Stimulated activated CD4-positive, alpha-beta T cell treated with anti-CD3 and anti-CD28 coated beads, Interleukin-4, amount 100 ng/mL, for 24 hours (primary cell): ENCODE results near the gene RNF166.

Source experiments
- DNase-seq: peaks from one replicate; pipeline ENCODE4 v3.0.0-alpha.2; 2020

RNF166 gene

GRCh38 chr16:88705076-88705684, 1.0 kb downstream of the RNF166 start:
- peak; percentile 38 for DNase-seq

DNA sequence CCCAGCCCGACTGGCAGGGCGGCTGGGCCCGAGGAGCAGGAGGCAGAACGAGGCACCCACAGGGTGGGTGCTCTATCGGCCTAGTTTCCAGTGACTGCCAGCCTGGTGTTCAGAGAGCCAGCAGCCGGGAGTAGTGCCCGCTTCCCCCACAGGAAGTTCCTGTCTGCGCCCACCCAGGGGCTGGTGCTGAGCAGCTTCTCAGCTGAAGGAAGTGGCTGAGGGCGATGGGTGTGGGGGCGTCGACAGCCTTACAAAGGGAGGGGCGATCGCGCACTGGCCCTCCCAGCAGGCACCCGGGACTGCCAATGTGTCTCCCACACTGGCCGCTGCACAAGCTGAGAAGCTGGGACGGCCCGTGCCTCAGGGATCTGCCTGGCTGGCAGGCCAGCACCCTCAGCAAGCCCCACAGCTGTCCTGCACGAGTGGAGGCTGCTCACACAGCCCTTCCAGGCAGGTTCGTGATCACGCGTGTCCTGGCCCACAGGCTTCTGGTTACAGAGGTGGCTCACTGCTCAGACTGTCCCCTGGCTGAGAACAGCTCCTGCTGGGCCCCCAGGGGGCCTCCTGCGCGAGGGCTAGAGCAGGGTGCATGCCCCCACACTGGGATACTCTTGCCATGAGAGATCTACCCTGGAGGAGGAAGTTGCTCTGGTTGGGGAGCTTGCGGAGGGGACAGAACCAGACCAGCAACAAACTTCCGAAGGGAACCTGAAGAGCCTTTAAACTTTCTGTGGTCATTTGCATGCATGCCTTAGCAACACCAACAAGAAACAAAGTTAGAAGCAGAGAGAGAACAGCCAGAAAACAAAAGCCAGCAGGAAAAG, 2.5 kb downstream of the RNF166 start:
- peak; percentile 69 for DNase-seq

GRCh38 chr16:88702371-88703210, 3.6 kb downstream of the RNF166 start:
- DNase-seq: no peak

DNA sequence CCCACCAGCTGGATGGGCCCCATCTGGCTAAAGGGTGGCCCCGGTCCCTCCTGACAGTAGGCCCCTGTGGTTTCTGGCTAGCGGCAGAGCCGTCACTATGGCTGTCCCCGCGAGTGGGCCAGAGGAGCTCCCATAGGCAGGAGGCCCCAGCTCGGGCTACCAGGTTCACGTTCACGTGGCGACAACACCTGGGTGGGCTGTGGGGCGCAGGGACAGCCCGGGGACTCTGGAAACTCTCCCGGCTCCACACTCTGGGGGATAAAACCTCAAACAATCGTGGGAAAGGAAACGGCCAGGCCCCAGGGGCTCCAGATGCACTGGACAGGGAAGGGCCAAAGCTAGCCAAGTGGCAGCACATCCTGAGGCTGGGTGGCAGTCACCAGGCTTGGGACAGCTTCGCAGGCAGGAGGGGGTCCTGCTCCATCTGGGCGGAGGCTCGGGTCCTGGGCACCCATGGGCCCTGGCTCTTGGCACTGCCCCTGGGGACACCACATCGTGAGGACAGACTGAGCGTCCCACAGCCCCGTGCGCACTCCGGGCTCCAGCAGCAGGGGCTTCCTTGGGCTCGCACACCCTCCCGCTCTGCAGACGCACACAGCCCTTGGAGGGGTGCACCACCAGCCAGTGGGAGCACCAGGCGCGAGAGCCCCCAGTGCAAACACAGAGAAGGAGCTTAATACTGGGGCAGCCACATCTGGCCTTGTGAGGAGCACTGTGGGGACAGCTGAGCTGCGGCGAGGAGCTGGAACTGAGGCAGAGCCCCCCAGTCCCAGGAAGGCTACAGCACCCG, 4.4 kb downstream of the RNF166 start:
- DNase-seq: peak; percentile 17

- peak; percentile 94 for DNase-seq
These were observed 5.3 kb downstream of the RNF166 start for GRCh38 chr16:88700636-88701482.

- DNase-seq: no peak
These were observed 5.9 kb downstream of the RNF166 start for GRCh38 chr16:88700322-88700635.

DNA sequence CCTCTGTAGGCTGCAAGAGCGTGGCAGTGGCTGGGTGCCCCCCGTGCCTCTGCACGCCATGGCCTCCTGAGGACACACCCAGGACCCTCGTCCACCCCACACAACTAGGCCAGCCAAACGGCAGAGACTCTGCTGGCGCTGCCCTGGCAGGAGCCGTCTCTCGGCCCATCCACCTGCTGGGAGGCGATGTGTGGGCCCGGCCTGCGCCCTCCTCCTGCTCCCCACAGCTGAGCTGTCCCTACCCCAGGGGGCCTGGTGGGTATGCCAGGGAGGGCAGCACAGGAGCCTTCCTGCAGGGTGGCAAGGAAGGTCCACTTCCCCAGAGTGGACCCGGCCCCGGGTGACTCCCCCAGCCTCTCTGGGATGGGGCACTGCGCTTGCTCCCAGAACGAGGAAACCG, 7.0 kb downstream of the RNF166 start:
- DNase-seq: no peak

DNA sequence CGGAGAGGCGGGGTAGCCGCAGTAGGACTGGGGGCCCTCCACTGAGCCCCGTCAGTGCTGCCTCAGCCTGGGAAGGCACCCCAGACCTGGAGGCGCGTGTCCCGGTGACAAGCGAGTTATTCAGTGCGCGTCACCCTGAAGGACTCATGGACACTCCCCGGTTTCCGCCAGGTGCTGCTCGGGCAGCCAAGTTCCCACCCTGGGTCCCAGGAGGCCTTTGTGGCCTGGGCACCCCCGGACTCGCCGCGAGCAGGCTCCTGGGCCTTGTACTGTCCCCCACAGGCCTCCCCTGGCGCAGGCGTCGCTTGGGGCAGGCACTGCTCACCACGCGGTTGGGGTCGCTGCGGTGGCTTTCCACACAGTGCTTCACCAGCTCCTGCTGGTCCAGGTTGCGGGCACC, 7.6 kb downstream of the RNF166 start:
- DNase-seq: no peak

GRCh38 chr16:88697831-88698615, 8.2 kb downstream of the RNF166 start:
- no peak for DNase-seq

GRCh38 chr16:88697116-88697830, 8.9 kb downstream of the RNF166 start:
- DNase-seq: no peak

- DNase-seq: no peak
These were observed 9.8 kb downstream of the RNF166 start for GRCh38 chr16:88696441-88696840.

DNA sequence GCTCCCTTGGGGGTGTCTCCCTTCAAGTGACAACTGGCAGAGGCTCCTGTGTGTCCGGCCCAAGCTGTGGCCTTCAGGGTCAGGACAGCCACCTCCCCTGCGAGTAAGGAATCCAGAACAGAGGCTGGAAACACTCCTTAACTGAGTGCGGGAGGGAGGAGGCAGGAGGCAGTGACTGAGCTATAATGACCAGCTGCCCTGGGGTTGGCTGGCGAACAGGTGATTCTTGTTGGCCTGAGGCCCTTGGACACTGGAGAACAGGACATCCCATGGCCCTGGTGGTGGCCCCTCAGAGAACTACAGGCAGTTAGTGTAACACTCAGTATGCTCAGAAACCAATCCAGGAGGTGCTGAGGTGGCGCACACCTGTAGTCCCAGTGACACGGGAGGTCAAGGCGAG, 10.5 kb downstream of the RNF166 start:
- DNase-seq: no peak

GRCh38 chr16:88695218-88695617, 11.0 kb downstream of the RNF166 start:
- no peak for DNase-seq

DNA sequence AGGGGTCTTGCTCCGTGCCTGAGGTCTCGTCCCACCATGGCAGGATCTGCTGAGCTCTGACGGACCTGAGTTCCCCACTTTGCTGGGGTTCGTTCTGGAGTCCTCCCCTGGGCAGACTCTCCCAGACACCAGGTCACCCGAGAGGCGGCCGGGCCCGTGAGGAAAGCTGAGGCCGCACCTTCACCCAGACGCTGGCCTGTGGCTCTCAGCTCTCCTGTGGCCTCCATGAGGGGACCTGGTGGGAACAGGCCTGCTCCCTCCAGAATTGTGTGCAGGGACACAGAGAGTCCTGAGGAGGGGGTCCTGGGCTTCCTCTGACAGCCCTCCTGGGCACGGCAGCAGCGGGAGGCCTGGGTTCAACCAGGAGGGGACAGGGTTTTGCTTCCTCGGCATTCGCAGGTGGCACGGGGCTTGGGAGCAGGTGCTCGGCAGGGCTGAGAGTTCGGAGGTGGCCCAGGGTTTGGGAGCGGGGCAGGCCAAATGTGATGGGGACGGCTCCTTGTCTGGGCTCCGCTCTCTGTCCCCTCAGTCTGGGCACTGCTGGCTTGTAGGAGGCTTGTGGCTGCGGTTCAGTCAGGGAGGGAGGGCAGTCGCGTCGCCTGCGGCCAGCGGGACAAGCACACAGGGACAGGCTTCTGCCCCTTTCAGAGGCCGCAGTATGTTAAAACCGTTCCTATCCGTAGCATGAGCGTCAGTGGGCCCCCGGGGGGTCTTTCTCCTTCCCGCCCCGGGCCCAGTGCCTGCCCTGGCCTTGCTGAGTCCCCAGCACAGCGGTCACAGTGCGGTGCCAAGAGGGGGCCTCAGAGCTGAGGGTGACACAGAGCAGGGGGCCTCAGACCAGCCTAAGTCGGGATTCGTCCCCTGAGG, 11.8 kb downstream of the RNF166 start:
- DNase-seq: no peak

DNA sequence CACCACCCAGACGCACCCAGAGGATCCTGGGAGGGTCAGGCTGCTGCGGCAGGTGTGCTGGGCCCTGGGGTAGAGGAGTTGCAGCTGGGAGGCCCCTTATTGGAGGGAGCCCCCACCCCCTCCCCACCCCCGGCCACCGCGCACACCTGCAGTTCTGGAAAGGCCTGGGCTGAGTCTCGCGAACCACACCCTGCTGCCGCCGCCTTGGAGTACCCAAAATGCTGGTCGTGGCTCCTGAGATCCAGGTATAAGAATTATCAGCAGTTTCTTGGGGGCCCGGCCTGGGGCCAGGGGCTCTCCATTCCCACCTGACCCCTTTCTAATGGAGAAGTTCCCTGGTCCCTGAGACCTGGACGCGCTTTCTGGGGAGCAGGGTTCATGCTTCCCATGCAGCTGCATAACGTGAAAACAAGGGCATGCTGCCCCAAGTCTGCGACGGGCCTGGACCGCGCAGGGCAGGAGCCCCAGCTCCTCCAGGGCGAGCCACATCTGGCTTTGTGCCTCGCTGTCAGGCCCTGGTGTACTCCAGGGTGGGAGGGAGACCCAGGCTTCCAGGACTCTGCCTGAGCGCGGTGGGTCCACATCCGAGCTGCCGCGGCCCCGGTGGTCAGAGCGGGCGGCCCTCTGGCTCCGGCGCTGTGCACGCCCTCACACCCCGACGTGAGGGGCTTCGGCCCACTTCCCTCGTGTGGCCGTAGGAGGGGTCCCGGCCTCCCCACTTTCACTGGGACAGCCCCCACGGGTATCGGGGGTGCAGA, 12.6 kb downstream of the RNF166 start:
- DNase-seq: no peak

- DNase-seq: no peak
These were observed 13.3 kb downstream of the RNF166 start for GRCh38 chr16:88692861-88693260.

GRCh38 chr16:88691924-88692560, 14.2 kb downstream of the RNF166 start:
- DNase-seq: no peak

GRCh38 chr16:88691129-88691813, 14.9 kb downstream of the RNF166 start:
- no peak for DNase-seq
